Sigmoid colon (tissue), 4 donors: ENCODE results near the gene USP7.
"Not testable (repeated sequence)": the region's sequence is repeated elsewhere in the genome, so short reads cannot be mapped to it uniquely, and the experiment has no call there.

Source experiments
- EP300 ChIP-seq, 4 donors: sonication (generic); formaldehyde crosslinking; IDR thresholded peaks; one replicate each; pipeline ENCODE4 v1.6.1; 2017; ENCODE audit warnings: antibody characterized with exemption in 4 of 4
- POLR2A ChIP-seq, 2 donors: fragments of 450-650 bp; IDR thresholded peaks; one replicate each; pipeline ENCODE4 v1.6.1; 2016; ENCODE audit warnings: antibody characterized with exemption in 2 of 2, mild to moderate bottlenecking in 2 of 2, moderate library complexity in 2 of 2
- POLR2AphosphoS5 ChIP-seq, 4 donors: sonication (generic); formaldehyde crosslinking; IDR thresholded peaks; one replicate each; pipeline ENCODE4 v1.6.1; 2017; ENCODE audit warnings: antibody characterized with exemption in 4 of 4
- TF ChIP-seq, protein P1 (sequence below), 4 experiments: fragments of 450-650 bp in 3 of 4; fragments of 200-600 bp in 1 of 4; IDR thresholded peaks; one replicate each; pipeline ENCODE4 v1.5.1; 2016 to 2019; ENCODE audit warnings: antibody characterized with exemption in 4 of 4, mild to moderate bottlenecking in 3 of 4, moderate library complexity in 2 of 4

DNA sequence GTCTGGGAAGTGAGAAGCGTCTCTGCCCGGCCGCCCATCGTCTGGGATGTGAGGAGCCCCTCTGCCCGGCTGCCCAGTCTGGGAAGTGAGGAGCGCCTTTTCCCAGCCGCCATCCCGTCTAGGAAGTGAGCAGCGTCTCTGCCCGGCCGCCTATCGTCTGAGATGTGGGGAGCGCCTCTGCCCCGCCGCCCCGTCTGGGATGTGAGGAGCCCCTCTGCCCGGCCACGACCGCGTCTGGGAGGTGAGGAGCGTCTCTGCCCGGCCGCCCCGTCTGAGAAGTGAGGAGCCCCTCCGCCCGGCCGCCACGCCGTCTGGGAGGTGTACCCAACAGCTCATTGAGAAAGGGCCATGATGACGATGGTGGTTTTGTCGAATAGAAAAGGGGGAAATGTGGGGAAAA lies 18.2 kb upstream of the USP7 start:
- TF ChIP-seq POLR2A, EP300, POLR2AphosphoS5 (IDR thresholded peaks at IDR 0.05): not testable (repeated sequence)
- TF ChIP-seq, protein P1, sequence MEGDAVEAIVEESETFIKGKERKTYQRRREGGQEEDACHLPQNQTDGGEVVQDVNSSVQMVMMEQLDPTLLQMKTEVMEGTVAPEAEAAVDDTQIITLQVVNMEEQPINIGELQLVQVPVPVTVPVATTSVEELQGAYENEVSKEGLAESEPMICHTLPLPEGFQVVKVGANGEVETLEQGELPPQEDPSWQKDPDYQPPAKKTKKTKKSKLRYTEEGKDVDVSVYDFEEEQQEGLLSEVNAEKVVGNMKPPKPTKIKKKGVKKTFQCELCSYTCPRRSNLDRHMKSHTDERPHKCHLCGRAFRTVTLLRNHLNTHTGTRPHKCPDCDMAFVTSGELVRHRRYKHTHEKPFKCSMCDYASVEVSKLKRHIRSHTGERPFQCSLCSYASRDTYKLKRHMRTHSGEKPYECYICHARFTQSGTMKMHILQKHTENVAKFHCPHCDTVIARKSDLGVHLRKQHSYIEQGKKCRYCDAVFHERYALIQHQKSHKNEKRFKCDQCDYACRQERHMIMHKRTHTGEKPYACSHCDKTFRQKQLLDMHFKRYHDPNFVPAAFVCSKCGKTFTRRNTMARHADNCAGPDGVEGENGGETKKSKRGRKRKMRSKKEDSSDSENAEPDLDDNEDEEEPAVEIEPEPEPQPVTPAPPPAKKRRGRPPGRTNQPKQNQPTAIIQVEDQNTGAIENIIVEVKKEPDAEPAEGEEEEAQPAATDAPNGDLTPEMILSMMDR (IDR thresholded peaks at IDR 0.05) = not testable (repeated sequence)
